Astrocyte of the cerebellum (primary cell): Measurements from ENCODE around the gene PPM1E.
"Not testable (repeated sequence)": the region's sequence is repeated elsewhere in the genome, so short reads cannot be mapped to it uniquely, and the experiment has no call there.

Experiments
- DNase-seq: peaks from one replicate; pipeline ENCODE4 v3.0.0-alpha.2; 2011; ENCODE audit warnings: low read depth
- H3K4me3 ChIP-seq: 2 replicates; pipeline ENCODE4 v1.5.1; 2011; ENCODE audit warnings: mild to moderate bottlenecking, low read depth, low read length, moderate library complexity
- CTCF ChIP-seq: IDR thresholded peaks from 2 replicates; pipeline ENCODE4 v1.5.1; 2012; ENCODE audit warnings: low read length, low read depth, moderate library complexity, mild to moderate bottlenecking; ENCODE audit errors: missing control alignments
- in situ Hi-C: cut with HindIII; loops from 2 replicates; pipeline ENCODE4 v1.10.0; 2017; ENCODE audit warnings: low sequenced_read_pairs

Gene PPM1E

GRCh38 chr17:58730937-58731336 is 24.7 kb upstream of the PPM1E start:
- no peak for DNase-seq
- in situ Hi-C loops, result no loop called here
- no peak for TF ChIP-seq CTCF
- H3K4me3 ChIP-seq, result no peak overlapping the region

GRCh38 chr17:58734040-58734439 is 21.6 kb upstream of the PPM1E start:
- in situ Hi-C loops, result no loop called here
- no peak overlapping the region for H3K4me3 ChIP-seq
- no peak for DNase-seq
- TF ChIP-seq CTCF, result no peak

- in situ Hi-C loops, result no loop called here
- H3K4me3 ChIP-seq, result no peak overlapping the region
- no peak for DNase-seq
- no peak for TF ChIP-seq CTCF
Observed at GRCh38 chr17:58734811-58735210, 20.8 kb upstream of the PPM1E start.

- no peak overlapping the region for H3K4me3 ChIP-seq
- no peak for TF ChIP-seq CTCF
- in situ Hi-C loops, result no loop called here
- DNase-seq, result no peak
Observed at GRCh38 chr17:58741121-58741625, 14.5 kb upstream of the PPM1E start.

GRCh38 chr17:58747674-58748073 is 8.0 kb upstream of the PPM1E start:
- H3K4me3 ChIP-seq, result no peak overlapping the region
- DNase-seq, result no peak
- TF ChIP-seq CTCF, result no peak
- in situ Hi-C loops, result no loop called here

- DNase-seq, in situ Hi-C loops, H3K4me3 ChIP-seq: not testable (repeated sequence)
Observed at GRCh38 chr17:58749627-58750026, 6.0 kb upstream of the PPM1E start.

- no peak for DNase-seq
- no peak for TF ChIP-seq CTCF
- in situ Hi-C loops, result no loop called here
- no peak overlapping the region for H3K4me3 ChIP-seq
Observed at GRCh38 chr17:58753026-58753425, 2.6 kb upstream of the PPM1E start.
